ENCODE measurements around the gene NTRK1. TPM values are rescaled to one million over a fixed set of nuclear protein-coding genes. Genes with fewer than 3 reads are reported as not detected.

The NTRK1 gene
- total RNA-seq, 1 donor from 2014 or later = not detected

DNA sequence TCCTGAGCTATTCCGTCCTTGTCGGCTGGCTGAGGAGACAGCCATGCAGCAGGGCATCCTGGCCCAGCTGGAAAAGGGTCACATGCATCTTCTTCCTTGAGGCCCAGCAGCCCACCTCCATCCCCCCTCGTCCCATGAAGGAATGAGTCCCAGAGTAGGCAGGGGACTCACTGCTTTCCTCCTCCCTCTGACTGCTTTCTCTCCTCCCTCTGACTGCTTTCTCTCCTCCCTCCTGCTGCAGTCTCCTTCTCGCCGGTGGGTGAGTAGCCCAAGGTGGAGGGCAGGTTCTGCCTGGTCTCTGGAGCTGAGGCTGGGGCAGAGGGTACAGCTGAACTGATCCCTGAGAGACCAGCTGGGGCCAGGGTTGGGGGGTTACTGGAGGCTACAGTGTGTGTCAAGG is 13.5 kb downstream of the NTRK1 start:
- Mint-ChIP-seq H3K36me3 (ENCODE audit: unreplicated experiment) (no peaks in the 10 kb centered on the region), H3K27ac (ENCODE audit: unreplicated experiment) (no peak overlapping the region), H3K4me3 (ENCODE audit: unreplicated experiment) (no peak overlapping the region), H3K4me1 (ENCODE audit: unreplicated experiment) (peaks cover 15% of the 10 kb centered on the region), H3K27me3 (ENCODE audit: unreplicated experiment) (peaks cover 27% of the 10 kb centered on the region), H3K9me3 (ENCODE audit: unreplicated experiment) (no peaks in the 10 kb centered on the region)
- no peak for DNase-seq (ENCODE audit: extremely low spot score, unreplicated experiment)
- TF ChIP-seq, protein P1, sequence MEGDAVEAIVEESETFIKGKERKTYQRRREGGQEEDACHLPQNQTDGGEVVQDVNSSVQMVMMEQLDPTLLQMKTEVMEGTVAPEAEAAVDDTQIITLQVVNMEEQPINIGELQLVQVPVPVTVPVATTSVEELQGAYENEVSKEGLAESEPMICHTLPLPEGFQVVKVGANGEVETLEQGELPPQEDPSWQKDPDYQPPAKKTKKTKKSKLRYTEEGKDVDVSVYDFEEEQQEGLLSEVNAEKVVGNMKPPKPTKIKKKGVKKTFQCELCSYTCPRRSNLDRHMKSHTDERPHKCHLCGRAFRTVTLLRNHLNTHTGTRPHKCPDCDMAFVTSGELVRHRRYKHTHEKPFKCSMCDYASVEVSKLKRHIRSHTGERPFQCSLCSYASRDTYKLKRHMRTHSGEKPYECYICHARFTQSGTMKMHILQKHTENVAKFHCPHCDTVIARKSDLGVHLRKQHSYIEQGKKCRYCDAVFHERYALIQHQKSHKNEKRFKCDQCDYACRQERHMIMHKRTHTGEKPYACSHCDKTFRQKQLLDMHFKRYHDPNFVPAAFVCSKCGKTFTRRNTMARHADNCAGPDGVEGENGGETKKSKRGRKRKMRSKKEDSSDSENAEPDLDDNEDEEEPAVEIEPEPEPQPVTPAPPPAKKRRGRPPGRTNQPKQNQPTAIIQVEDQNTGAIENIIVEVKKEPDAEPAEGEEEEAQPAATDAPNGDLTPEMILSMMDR (IDR thresholded peaks at IDR 0.05) = no peak

DNA sequence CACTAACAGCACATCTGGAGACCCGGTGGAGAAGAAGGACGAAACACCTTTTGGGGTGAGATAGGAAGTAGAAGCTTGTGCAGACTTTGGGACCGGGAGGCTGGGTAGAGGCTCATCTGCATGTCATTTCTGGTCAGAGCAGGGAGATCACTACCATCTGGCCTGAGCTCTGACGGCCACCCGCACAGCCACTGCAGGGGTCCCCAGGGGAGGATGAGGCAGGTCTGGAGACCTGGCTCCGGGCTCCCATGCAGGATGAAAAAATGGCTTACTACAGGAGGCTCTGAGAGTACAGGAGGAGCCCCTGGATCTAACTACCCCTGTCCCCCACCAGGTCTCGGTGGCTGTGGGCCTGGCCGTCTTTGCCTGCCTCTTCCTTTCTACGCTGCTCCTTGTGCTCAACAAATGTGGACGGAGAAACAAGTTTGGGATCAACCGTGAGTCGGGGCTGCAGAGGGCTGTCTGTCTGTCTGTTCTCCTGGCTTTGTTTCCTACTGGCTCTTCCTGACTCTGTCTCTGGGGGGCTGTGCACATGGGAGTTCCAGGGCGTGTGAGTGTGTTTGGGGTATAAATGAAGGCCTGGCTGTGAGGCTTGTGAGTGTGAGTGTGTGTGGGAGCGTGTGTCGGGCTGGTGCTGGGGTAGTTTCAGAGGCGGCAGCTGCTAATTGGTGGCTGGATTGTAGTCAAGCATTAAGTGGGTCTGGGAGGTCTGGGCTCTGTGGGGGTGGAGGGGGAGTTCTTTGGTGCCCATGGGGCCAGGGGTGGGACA is 14.1 kb downstream of the NTRK1 start:
- Mint-ChIP-seq H3K9me3 (ENCODE audit: unreplicated experiment) (no peaks in the 10 kb centered on the region), H3K4me1 (ENCODE audit: unreplicated experiment) (peaks cover 15% of the 10 kb centered on the region), H3K27me3 (ENCODE audit: unreplicated experiment) (peaks cover 31% of the 10 kb centered on the region), H3K36me3 (ENCODE audit: unreplicated experiment) (no peaks in the 10 kb centered on the region), H3K4me3 (ENCODE audit: unreplicated experiment) (no peak overlapping the region), H3K27ac (ENCODE audit: unreplicated experiment) (no peak overlapping the region)
- DNase-seq (ENCODE audit: extremely low spot score, unreplicated experiment) = no peak
- TF ChIP-seq, protein P1 (IDR thresholded peaks at IDR 0.05) = no peak

DNA sequence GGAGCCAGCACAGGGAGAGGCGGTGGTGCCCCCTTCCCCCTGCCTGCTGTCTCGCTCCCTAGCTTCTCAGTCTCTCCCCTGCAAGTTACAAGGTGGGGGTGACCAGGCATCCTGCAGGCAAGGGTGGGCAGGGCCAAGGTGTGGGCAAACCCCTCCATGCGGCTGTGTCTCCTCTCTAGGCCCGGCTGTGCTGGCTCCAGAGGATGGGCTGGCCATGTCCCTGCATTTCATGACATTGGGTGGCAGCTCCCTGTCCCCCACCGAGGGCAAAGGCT is 14.6 kb downstream of the NTRK1 start:
- no peak overlapping the region for H3K27ac Mint-ChIP-seq (ENCODE audit: unreplicated experiment)
- peaks cover 12% of the 10 kb centered on the region for H3K4me1 Mint-ChIP-seq (ENCODE audit: unreplicated experiment)
- H3K9me3 Mint-ChIP-seq (ENCODE audit: unreplicated experiment) = no peaks in the 10 kb centered on the region
- H3K27me3 Mint-ChIP-seq (ENCODE audit: unreplicated experiment) = peaks cover 36% of the 10 kb centered on the region
- H3K4me3 Mint-ChIP-seq (ENCODE audit: unreplicated experiment) = no peak overlapping the region
- H3K36me3 Mint-ChIP-seq (ENCODE audit: unreplicated experiment) = no peaks in the 10 kb centered on the region
- TF ChIP-seq, protein P1 (IDR thresholded peaks at IDR 0.05) = no peak
- DNase-seq (ENCODE audit: extremely low spot score, unreplicated experiment) = no peak

DNA sequence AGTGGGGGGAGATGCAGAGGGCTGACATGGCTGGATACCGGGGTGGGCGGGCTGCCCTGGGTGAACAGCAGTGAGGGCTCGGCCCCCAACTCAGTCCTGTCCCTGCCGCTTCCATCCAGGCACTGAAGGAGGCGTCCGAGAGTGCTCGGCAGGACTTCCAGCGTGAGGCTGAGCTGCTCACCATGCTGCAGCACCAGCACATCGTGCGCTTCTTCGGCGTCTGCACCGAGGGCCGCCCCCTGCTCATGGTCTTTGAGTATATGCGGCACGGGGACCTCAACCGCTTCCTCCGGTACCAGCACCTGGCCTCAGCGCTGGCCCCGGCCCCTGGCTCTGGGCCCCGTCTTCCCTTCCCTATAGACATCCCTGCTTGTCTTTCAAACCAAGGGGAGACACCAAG is 15.6 kb downstream of the NTRK1 start:
- H3K36me3 Mint-ChIP-seq (ENCODE audit: unreplicated experiment) = no peaks in the 10 kb centered on the region
- no peak overlapping the region for H3K27ac Mint-ChIP-seq (ENCODE audit: unreplicated experiment)
- TF ChIP-seq, protein P1 (IDR thresholded peaks at IDR 0.05) = no peak
- H3K27me3 Mint-ChIP-seq (ENCODE audit: unreplicated experiment) = peaks cover 44% of the 10 kb centered on the region
- H3K9me3 Mint-ChIP-seq (ENCODE audit: unreplicated experiment) = no peaks in the 10 kb centered on the region
- no peak for DNase-seq (ENCODE audit: extremely low spot score, unreplicated experiment)
- peaks cover 3% of the 10 kb centered on the region for H3K4me1 Mint-ChIP-seq (ENCODE audit: unreplicated experiment)
- H3K4me3 Mint-ChIP-seq (ENCODE audit: unreplicated experiment) = no peak overlapping the region

DNA sequence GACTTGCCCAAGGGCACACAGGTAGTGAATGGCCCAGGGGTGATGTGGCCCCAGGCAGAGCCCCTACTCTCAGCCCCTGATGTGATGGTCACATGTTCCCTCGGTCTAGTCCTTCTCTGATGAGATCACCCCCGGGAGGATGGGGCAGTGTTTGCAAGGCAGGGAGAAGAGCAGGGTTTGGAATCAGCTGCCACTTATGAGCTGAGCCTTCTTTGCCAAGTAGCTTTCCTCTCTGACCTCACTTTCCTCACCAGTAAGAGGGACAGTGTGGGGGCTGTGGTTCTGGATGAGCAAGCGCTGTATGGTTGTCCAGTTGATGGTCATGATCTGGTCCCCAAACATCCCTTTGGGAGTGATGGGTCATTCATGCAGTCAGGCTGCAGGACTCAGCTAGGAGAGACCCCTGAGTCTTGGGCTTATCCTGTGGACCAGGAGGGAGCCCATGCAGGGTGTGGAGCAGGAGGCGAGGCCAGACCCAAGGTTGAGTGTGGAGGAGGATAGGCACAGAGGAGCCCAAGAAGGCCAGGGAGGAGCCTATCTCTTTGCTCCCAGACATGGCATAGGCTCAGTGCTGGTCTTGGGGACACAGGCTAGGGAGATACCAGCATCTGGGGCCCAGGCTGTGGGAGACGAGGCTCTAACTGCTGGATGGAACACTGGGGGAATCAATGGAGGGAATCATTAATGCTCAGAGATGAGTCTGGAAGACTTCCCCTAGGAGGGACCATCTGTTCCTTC is 16.9 kb downstream of the NTRK1 start:
- Mint-ChIP-seq H3K4me3 (ENCODE audit: unreplicated experiment) (no peak overlapping the region), H3K27me3 (ENCODE audit: unreplicated experiment) (peaks cover 50% of the 10 kb centered on the region), H3K4me1 (ENCODE audit: unreplicated experiment) (no peaks in the 10 kb centered on the region), H3K9me3 (ENCODE audit: unreplicated experiment) (no peaks in the 10 kb centered on the region), H3K27ac (ENCODE audit: unreplicated experiment) (no peak overlapping the region), H3K36me3 (ENCODE audit: unreplicated experiment) (no peaks in the 10 kb centered on the region)
- TF ChIP-seq, protein P1 (IDR thresholded peaks at IDR 0.05) = no peak
- no peak for DNase-seq (ENCODE audit: extremely low spot score, unreplicated experiment)

Data from osteocyte (in vitro differentiated cells).